ENCODE data around the gene DNAJB5. TPM values are rescaled to one million over a fixed set of nuclear protein-coding genes. Genes with fewer than 3 reads are reported as not detected.
A peak's percentile ranks its signal among the peaks of the same experiment; 100 is the strongest.

DNAJB5 gene
- total RNA-seq, 2 donors from 2014 or later: 51.0 to 61.5 TPM

GRCh38 chr9:34957492-34958410 lies 31.8 kb upstream of the DNAJB5 start, which contains the start of gene PHF24:
PHF24 (plus strand) TSS chr9:34958285; CDS start chr9:34971299, 13,014 bp downstream.
- Histone ChIP-seq H3K27me3 (replicated peaks; ENCODE audit: insufficient read depth) (no peaks in the 10 kb centered on the region), H3K36me3 (no peaks in the 10 kb centered on the region), H3K9me3 (no peaks in the 10 kb centered on the region), H3K27ac (no peak within 1 kb of the TSS), H3K4me3 (peak within 1 kb of the TSS; percentile 65), H3K4me1 (ENCODE audit: control insufficient read depth in 1 of 2, low read depth in 2 of 2) (peaks cover 5 to 10% of the 10 kb centered on the region in 2 donors)
- TF ChIP-seq CTCF (IDR thresholded peaks at IDR 0.05): no peak
- ATAC-seq (ENCODE audit: insufficient number of reproducible peaks, low FRiP score, low read depth) (no peak), DNase-seq (ENCODE audit: low spot score) (no peak)

- no peak for DNase-seq (ENCODE audit: low spot score)
- no peak overlapping the region for H3K27ac ChIP-seq
- no peaks in the 10 kb centered on the region for H3K27me3 ChIP-seq (replicated peaks; ENCODE audit: insufficient read depth)
- no peaks in the 10 kb centered on the region for H3K9me3 ChIP-seq
- peak overlapping the region; percentile 65 for H3K4me3 ChIP-seq
- H3K36me3 ChIP-seq: no peaks in the 10 kb centered on the region
- no peak for TF ChIP-seq CTCF (IDR thresholded peaks at IDR 0.05)
- no peak for ATAC-seq (ENCODE audit: insufficient number of reproducible peaks, low FRiP score, low read depth)
- peaks cover 5 to 10% of the 10 kb centered on the region in 2 donors for H3K4me1 ChIP-seq (ENCODE audit: control insufficient read depth in 1 of 2, low read depth in 2 of 2)
These were observed 31.0 kb upstream of the DNAJB5 start for GRCh38 chr9:34958411-34958982.

GRCh38 chr9:34959461-34959860 lies 30.1 kb upstream of the DNAJB5 start:
- peaks cover 5 to 10% of the 10 kb centered on the region in 2 donors for H3K4me1 ChIP-seq (ENCODE audit: control insufficient read depth in 1 of 2, low read depth in 2 of 2)
- no peak for TF ChIP-seq CTCF (IDR thresholded peaks at IDR 0.05)
- H3K9me3 ChIP-seq: no peaks in the 10 kb centered on the region
- H3K27ac ChIP-seq: no peak overlapping the region
- H3K36me3 ChIP-seq: no peaks in the 10 kb centered on the region
- no peaks in the 10 kb centered on the region for H3K27me3 ChIP-seq (replicated peaks; ENCODE audit: insufficient read depth)
- no peak for ATAC-seq (ENCODE audit: insufficient number of reproducible peaks, low FRiP score, low read depth)
- no peak overlapping the region for H3K4me3 ChIP-seq
- no peak for DNase-seq (ENCODE audit: low spot score)

- ATAC-seq (ENCODE audit: insufficient number of reproducible peaks, low FRiP score, low read depth): no peak
- H3K27me3 ChIP-seq (replicated peaks; ENCODE audit: insufficient read depth): no peaks in the 10 kb centered on the region
These were observed 27.7 kb upstream of the DNAJB5 start for GRCh38 chr9:34961574-34962490.

More at GRCh38 chr9:34961574-34962490, 27.7 kb upstream of the DNAJB5 start:
- no peak for TF ChIP-seq CTCF (IDR thresholded peaks at IDR 0.05)
- H3K27ac ChIP-seq: no peak overlapping the region
- no peak for DNase-seq (ENCODE audit: low spot score)
- H3K9me3 ChIP-seq: no peaks in the 10 kb centered on the region
- H3K4me1 ChIP-seq (ENCODE audit: control insufficient read depth in 1 of 2, low read depth in 2 of 2): peaks cover 5 to 10% of the 10 kb centered on the region in 2 donors
- H3K36me3 ChIP-seq: no peaks in the 10 kb centered on the region
- H3K4me3 ChIP-seq: no peak overlapping the region
